Activated T-helper 17 cell treated with anti-CD3 and anti-CD28 coated beads, Interleukin-2, amount 50 U/mL, for 72 hours (primary cell): ENCODE data around the gene FNIP2. TPM values are rescaled to one million over a fixed set of nuclear protein-coding genes. Genes with fewer than 3 reads are reported as not detected.
"Not testable (repeated sequence)": the region's sequence is repeated elsewhere in the genome, so short reads cannot be mapped to it uniquely, and the experiment has no call there.

ENCODE experiments used
- ATAC-seq: fragments of 150-1000 bp; cut with Tn5 transposase; replicated peaks from 2 replicates; pipeline ENCODE4 v1.10.0; 2021; ENCODE audit warnings: mild to moderate bottlenecking, moderate library complexity
- H3K27ac Mint-ChIP-seq: one replicate; pipeline ENCODE4 v1.8.0; 2022; ENCODE audit warnings: mixed read lengths
- H3K27me3 Mint-ChIP-seq: one replicate; pipeline ENCODE4 v1.8.0; 2022; ENCODE audit warnings: mixed read lengths
- H3K36me3 Mint-ChIP-seq: one replicate; pipeline ENCODE4 v1.8.0; 2022; ENCODE audit warnings: low read depth, mild to moderate bottlenecking, mixed read lengths
- H3K4me1 Mint-ChIP-seq: one replicate; pipeline ENCODE4 v1.8.0; 2022; ENCODE audit warnings: mixed read lengths
- H3K4me3 Mint-ChIP-seq: one replicate; pipeline ENCODE4 v1.8.0; 2022; ENCODE audit warnings: mild to moderate bottlenecking, mixed read lengths
- H3K9me3 Mint-ChIP-seq: one replicate; pipeline ENCODE4 v1.8.0; 2022; ENCODE audit warnings: mixed read lengths
- total RNA-seq, 2 donors: library from RNA; stranded (reverse); gene quantifications; one replicate each; pipeline ENCODE4 v1.2.3, GENCODE V29; 2022

FNIP2 gene
- total RNA-seq, 2 donors from 2014 or later, result 33.4 to 45.9 TPM

DNA sequence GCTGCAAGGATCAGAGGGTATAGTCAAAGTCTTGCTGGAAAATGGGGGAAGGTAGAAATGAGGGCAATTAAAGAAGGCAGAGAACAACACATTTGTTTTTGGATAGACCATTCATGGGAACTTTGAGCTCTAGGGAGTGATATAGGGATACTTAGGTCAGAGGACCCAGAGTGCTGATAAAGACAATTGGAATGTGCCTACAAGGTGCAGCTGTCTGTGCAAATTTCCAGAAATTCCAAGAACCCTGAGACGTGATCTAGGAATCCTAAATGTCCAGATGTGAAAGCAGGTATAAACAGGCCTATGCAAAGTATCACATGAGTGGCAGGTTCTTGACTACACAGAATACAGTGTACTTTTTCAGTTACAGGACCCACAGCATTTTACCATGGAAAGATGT lies 24.2 kb downstream of the FNIP2 start:
- Mint-ChIP-seq H3K27ac (no peak overlapping the region), H3K4me1 (peaks cover 12% of the 10 kb centered on the region), H3K27me3 (no peaks in the 10 kb centered on the region), H3K4me3 (no peak overlapping the region), H3K9me3 (no peaks in the 10 kb centered on the region), H3K36me3 (no peaks in the 10 kb centered on the region)
- no peak for ATAC-seq

DNA sequence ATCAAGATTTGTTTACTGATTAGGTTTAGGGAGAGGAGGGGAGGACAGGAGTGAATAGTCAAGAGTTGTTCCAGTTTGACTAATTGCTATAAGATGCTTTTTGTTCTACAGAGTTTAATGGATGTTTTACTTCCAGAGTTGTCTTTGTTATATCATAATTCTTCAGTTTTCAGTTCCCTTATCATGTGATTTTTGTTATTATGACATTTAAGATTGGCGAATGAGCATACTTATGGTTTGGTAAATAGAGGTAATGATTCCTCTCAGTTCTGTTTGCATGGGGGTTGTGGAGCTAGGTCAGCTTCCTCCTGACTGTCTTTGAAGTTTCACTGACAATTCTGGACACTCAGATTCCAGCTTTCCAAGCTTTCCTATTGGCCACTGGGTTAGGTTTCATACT lies 24.6 kb downstream of the FNIP2 start:
- H3K36me3 Mint-ChIP-seq, H3K27ac Mint-ChIP-seq, ATAC-seq, H3K9me3 Mint-ChIP-seq, H3K4me3 Mint-ChIP-seq, H3K27me3 Mint-ChIP-seq: not testable (repeated sequence)
- H3K4me1 Mint-ChIP-seq, result peaks cover 12% of the 10 kb centered on the region

DNA sequence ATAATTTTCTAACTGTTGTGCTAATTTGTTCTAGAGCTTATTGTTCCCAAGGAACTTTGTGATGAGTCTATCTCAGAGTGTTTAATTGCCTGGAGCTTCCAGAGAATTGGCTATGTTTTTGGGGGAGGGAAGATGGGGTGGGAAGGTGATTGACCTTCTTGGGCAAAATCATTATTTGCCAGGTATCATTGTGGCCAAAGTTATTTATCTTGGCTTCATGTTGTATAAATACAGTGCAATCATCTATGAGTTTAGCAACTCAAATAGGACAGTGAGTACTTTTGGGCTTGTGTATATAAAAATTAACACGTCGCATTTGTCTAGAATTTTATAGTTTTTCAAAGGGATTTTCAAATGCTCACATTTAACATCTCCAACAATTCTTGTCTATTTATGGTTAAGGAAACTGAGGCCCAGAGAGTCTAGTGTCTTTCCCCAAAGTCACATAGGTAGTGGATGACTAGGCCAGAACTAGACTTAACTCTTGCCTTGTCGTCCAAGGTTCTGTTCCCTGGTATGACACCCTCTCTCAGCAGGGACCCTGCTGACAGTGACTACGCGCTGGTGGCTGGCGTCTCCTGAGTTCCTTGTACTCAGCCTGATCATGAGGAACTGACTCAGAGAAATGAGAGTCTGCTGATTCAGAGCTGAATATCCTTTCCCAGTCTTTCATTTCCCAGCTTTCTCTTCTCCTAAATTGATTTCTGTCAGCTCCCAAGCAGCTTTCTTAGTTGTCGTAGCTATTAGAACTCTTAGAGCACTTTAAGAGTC lies 27.7 kb downstream of the FNIP2 start:
- no peaks in the 10 kb centered on the region for H3K9me3 Mint-ChIP-seq
- no peak overlapping the region for H3K27ac Mint-ChIP-seq
- peak; percentile 52 for ATAC-seq
- H3K27me3 Mint-ChIP-seq, result no peaks in the 10 kb centered on the region
- peaks cover 10% of the 10 kb centered on the region for H3K4me1 Mint-ChIP-seq
- H3K4me3 Mint-ChIP-seq, result no peak overlapping the region
- H3K36me3 Mint-ChIP-seq, result no peaks in the 10 kb centered on the region

DNA sequence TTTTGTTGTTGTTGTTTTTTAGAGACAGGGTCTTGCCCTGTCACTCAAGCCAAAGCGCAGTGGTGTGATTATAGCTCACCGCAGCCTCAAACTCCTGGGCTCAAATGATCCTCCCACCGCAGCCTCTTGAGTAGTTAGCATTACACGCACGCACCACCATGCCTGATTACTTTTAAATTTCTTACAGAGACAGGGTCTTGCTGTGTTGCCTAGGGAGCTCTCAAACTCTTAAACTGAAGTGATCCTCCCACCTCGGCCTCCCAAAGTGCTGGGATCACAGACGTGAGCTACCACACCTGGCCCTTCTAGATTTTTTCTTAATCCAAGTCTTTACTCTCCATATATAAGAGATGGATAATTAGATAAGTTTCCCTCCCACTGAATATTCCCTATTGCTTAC lies 29.2 kb downstream of the FNIP2 start:
- H3K9me3 Mint-ChIP-seq, result no peaks in the 10 kb centered on the region
- no peak overlapping the region for H3K27ac Mint-ChIP-seq
- H3K36me3 Mint-ChIP-seq, result no peaks in the 10 kb centered on the region
- no peak overlapping the region for H3K4me3 Mint-ChIP-seq
- H3K4me1 Mint-ChIP-seq, result peaks cover 10% of the 10 kb centered on the region
- no peak for ATAC-seq
- H3K27me3 Mint-ChIP-seq, result no peaks in the 10 kb centered on the region

DNA sequence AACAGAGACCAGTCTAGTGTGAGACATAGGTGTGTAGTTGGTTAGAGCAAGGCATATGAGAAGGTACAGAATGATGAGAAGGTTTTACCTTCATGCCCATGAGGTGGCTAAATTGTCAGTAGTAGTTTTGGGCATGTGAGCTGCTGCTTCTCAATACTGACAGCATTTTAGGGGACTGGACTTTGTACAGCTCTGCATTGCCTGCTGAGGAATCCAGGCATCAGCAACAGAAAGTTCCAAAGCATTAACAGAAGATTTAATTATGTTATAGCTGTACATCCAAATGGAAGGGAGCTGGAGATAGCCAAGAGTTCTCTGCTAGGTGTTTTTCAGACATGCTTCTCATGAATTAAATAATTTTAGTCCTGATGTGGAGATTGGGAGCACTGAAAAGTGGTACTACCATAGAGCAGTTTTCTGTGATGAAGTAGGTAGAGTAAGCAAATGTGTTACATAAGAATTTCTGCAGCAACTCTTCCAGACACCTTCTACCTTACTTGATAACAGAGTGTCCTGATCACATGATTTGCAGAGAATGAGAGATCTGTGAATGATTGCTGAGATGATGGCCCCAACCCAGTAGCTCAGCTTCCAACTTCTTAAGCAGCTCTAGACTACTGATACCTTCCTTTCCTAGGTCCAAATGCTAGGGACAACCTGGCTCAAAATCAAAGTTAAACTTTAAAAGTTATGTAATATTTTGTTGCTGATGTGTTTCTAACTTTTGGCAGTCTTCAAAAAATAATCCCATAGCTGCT lies 30.4 kb downstream of the FNIP2 start:
- Mint-ChIP-seq H3K36me3 (no peaks in the 10 kb centered on the region), H3K4me1 (peaks cover 10% of the 10 kb centered on the region), H3K27me3 (no peaks in the 10 kb centered on the region), H3K4me3 (no peak overlapping the region), H3K27ac (no peak overlapping the region), H3K9me3 (no peaks in the 10 kb centered on the region)
- no peak for ATAC-seq

DNA sequence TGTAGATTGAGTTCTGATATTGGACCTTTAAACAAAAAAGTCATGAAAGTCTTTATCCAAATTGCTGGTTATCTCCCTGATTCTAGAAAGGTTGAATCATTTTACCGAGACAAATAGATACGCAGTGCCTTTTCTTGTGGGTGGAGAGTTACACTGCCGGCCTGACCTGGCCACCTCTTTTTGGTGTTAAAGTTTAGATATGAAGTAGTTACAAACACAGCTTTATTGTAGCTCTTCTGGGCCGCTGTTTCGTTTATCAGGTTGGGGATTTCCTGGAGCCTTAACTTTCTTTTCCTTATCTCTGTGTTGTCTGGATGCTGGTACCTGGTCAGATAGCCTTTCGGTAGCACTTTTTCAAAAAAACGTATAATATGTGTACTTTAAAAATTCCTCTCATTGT lies 31.0 kb downstream of the FNIP2 start:
- ATAC-seq, result peak; percentile 32
- Mint-ChIP-seq H3K4me1 (peaks cover 10% of the 10 kb centered on the region), H3K36me3 (no peaks in the 10 kb centered on the region), H3K27ac (no peak overlapping the region), H3K9me3 (no peaks in the 10 kb centered on the region), H3K27me3 (no peaks in the 10 kb centered on the region), H3K4me3 (no peak overlapping the region)

DNA sequence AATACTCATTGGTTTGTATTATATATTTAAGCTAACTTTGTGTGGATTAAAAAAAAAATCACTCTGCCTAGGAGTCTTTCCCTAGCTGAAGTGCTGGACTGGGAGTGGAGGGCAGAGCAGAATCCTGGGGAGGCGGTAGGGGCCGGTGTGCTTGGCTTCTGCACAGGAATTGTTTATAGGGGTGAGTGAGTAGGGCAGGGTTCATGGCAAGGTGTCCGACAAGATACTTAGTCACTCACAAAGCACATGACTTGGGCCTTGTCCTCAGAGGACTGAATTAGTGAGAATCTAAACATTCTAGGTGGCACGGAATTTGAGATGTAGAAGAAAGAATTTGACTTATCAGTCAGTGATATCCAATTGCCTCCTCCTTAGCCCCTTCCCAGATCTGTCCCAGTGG lies 32.2 kb downstream of the FNIP2 start:
- Mint-ChIP-seq H3K27ac (no peak overlapping the region), H3K4me3 (no peak overlapping the region), H3K4me1 (peaks cover 8% of the 10 kb centered on the region), H3K27me3 (no peaks in the 10 kb centered on the region), H3K36me3 (no peaks in the 10 kb centered on the region), H3K9me3 (no peaks in the 10 kb centered on the region)
- ATAC-seq, result no peak

DNA sequence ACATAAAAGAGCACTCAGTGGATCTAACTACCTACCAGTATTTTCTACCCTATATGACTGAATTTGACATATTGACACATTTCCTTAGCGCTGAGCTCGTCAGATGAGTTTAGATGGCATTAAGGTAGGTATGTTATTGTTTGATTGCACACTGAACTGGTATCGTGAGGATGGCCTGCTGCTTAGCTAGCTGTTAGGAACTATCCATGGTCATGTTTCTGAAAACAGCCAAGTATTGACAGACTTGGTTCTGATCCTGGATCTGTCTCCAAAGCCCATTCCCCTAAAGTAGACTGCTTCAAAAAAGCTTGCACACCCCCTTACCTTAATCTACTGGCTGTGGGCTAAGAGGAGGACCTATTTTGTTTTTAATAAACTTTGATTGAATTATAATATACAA lies 32.9 kb downstream of the FNIP2 start:
- peaks cover 5% of the 10 kb centered on the region for H3K4me1 Mint-ChIP-seq
- no peak overlapping the region for H3K4me3 Mint-ChIP-seq
- no peaks in the 10 kb centered on the region for H3K27me3 Mint-ChIP-seq
- H3K27ac Mint-ChIP-seq, result no peak overlapping the region
- no peaks in the 10 kb centered on the region for H3K36me3 Mint-ChIP-seq
- no peaks in the 10 kb centered on the region for H3K9me3 Mint-ChIP-seq
- ATAC-seq, result no peak

DNA sequence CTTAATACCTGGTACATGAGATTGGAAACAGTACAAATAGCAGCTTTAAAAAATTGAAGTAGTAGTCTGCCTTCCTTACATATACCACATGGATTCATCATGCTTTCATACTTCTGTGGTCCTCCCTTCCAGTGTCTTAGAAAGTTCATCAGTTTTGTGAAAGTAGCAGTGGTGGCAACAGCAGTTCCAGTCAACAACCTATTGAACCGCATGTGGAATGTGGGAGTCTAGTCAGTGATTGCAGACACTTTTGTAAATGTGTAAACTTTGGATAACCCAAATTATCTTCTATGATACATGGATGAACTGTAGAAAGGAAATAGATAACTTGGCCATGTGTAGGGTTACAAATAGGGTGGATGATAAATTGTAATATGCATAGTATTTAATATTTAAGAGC lies 34.1 kb downstream of the FNIP2 start:
- Mint-ChIP-seq H3K36me3 (no peaks in the 10 kb centered on the region), H3K27me3 (no peaks in the 10 kb centered on the region), H3K27ac (no peak overlapping the region), H3K9me3 (no peaks in the 10 kb centered on the region), H3K4me3 (no peak overlapping the region), H3K4me1 (peaks cover 5% of the 10 kb centered on the region)
- ATAC-seq, result peak; percentile 51

DNA sequence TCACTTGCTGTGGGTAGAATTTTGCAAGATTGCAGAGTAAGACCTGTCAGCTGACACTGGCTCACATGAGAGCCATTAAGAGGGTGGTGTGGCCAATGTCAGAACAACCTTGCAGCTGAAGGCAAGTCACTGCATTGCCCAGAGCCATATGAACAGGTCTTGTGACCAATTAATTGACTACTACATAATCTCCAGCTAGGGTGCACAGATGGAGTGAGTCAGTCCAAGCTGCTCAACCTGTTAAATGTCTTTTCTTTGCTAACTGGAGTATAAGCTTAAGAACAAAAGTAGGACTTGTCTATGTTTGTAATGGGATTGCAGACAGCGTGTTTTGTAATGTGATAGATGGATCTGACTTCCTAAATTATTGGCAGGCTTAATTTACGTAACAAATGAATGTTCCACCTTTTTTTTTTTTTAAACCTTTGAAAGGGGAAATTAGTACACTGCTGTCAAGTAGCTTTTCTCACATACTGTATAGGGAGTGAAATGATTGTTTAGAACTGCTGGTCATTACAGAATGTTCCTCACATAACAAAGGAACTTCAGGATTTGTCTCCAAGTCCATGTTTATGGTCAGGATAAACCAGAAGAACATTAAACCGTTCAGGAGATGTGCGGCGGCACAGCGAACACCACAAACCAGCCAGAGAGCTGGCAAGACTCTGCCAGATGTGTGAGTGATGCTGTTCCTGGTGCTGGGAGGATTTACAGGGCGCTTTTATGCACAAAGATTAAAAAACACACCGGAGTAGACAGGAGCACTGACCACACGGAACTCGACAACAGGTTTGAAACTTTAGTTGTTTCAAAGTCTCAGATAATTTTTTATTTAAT lies 37.0 kb downstream of the FNIP2 start:
- H3K36me3 Mint-ChIP-seq, result no peaks in the 10 kb centered on the region
- no peaks in the 10 kb centered on the region for H3K27me3 Mint-ChIP-seq
- H3K4me3 Mint-ChIP-seq, result no peak overlapping the region
- ATAC-seq, result no peak
- no peaks in the 10 kb centered on the region for H3K9me3 Mint-ChIP-seq
- peaks cover 15% of the 10 kb centered on the region for H3K4me1 Mint-ChIP-seq
- no peak overlapping the region for H3K27ac Mint-ChIP-seq

DNA sequence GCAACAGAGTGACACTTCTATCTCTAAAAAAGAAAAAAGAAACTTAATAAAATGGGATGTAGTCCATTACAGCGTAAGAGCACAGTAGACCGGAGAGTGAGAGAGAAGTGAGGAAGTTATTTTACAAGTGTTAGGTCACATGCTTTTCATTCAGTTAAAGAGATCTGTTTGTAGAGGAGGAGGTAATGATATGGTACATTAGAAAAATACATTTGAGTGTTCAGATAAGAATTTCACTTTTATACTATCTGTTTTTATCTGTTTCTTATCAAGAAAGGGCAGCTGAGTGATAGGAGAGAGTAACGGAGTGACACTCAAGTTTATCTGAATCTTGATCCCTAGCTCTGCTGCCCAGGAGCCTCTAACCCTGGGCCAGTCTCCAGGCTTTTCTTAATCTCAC lies 38.9 kb downstream of the FNIP2 start:
- Mint-ChIP-seq H3K27ac (no peak overlapping the region), H3K27me3 (no peaks in the 10 kb centered on the region), H3K4me3 (no peak overlapping the region), H3K36me3 (no peaks in the 10 kb centered on the region), H3K9me3 (no peaks in the 10 kb centered on the region), H3K4me1 (peaks cover 24% of the 10 kb centered on the region)
- no peak for ATAC-seq

DNA sequence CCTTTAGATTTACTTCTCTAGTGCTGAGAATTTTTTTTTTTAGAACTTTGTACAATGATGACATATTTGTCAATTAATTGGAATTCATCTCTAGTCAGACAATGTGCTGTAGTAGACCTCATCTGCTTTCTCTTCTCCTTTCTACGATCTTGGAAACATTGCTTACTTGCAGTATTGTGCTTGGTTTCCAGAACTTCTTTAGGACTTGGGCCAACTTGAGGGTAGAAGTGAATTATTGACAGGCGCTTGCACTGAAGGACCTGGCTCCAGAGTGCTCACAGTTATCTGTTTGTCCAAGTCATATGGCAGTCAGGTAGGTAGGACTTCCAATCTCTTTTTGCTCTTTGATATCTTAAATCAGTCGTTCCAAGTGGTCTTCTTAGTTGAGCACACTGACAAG lies 39.6 kb downstream of the FNIP2 start:
- no peaks in the 10 kb centered on the region for H3K36me3 Mint-ChIP-seq
- no peak for ATAC-seq
- H3K4me1 Mint-ChIP-seq, result peaks cover 27% of the 10 kb centered on the region
- no peaks in the 10 kb centered on the region for H3K27me3 Mint-ChIP-seq
- H3K9me3 Mint-ChIP-seq, result no peaks in the 10 kb centered on the region
- no peak overlapping the region for H3K27ac Mint-ChIP-seq
- H3K4me3 Mint-ChIP-seq, result no peak overlapping the region

DNA sequence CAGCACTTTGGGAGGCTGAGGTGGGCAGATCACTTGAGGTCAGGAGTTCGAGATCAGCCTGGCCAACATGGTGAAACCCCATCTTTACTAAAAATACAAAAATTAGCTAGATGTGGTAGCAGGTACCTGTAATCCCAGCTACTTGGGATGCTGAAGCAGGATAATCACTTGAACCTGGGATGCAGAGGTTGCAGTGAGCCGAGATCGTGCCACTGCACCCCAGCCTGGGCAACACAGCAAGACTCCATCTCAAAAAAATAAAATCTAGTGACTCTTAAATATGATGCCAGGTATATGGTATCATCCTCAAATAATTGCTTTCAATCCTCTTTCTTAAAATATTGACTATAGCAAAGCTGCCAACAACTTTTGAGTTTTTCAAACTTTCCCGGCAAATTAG lies 40.4 kb downstream of the FNIP2 start:
- not testable (repeated sequence) for H3K27me3 Mint-ChIP-seq, H3K9me3 Mint-ChIP-seq, H3K36me3 Mint-ChIP-seq, ATAC-seq
- H3K27ac Mint-ChIP-seq, result peak overlapping the region; percentile 76
- peak overlapping the region; percentile 65 for H3K4me3 Mint-ChIP-seq
- H3K4me1 Mint-ChIP-seq, result peaks cover 34% of the 10 kb centered on the region

DNA sequence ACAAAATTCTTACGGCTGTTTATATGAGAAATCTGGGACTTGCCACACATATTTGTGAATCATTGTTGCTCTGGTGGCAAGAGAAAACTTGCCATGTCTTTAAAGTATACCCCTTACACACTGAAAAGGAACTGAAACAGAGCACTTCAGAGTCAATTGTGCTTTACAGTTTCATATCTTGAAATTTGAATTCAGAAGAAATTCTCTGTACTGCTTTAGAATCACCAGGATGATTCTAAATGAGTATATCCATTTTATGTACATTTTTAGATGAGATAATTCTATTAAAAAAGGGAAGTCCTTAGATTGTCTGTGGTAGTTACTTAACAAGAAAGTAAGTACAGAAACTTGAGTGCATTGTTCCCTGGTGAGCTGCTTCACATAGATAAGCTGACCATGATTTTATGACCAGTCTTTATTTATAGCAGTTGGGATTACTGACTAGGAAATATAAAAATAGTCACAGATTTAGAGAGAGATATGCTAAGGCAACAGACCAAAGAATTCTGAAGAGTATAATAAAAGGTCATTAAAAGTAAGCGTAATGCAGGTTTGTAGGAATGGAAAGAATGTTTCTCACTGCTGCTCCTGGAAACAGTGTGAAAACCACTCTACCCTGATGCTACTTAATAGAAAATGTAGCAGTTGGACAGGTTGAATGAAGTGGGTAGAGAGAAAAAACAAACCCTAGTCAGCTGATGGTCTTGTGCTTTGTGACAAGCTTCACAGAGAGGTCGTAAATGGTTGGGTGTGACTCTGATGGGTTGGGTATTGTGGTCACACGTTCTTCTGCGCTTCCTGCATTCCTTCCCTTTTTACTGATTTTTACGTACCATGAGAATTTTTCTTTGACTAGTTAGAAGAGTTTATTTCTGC lies 41.0 kb downstream of the FNIP2 start:
- Mint-ChIP-seq H3K4me3 (peak overlapping the region; percentile 65), H3K4me1 (peaks cover 34% of the 10 kb centered on the region), H3K27me3 (no peaks in the 10 kb centered on the region), H3K36me3 (no peaks in the 10 kb centered on the region), H3K9me3 (no peaks in the 10 kb centered on the region), H3K27ac (peak overlapping the region; percentile 76)
- ATAC-seq, result peak; percentile 62
